Measurements from ENCODE around the gene CCDC177.

- TF ChIP-seq EZH2 (IDR thresholded peaks at IDR 0.05; ENCODE audit: insufficient read depth, poor library complexity, severe bottlenecking) (no peak), EZH2phosphoT487 (IDR thresholded peaks at IDR 0.05; ENCODE audit: insufficient read depth, low read depth) (no peak)
Observed at GRCh38 chr14:69535230-69535848, 39.3 kb downstream of the CCDC177 start.
